Fibroblast of the aortic adventitia (primary cell): Measurements from ENCODE around the gene ATE1. TPM values are rescaled to one million over a fixed set of nuclear protein-coding genes. Genes with fewer than 3 reads are reported as not detected.

Experiments used
- DNase-seq: peaks from one replicate; pipeline ENCODE4 v3.0.0-alpha.2; 2010; ENCODE audit warnings: low read depth
- H3K4me3 ChIP-seq: 2 replicates; pipeline ENCODE4 v1.5.1; 2011; ENCODE audit warnings: low read depth, mild to moderate bottlenecking, control low read depth, low read length, moderate library complexity
- total RNA-seq: library from RNA; depleted of rRNA; stranded (reverse); fragments of >200 nt; gene quantifications from 2 replicates; pipeline ENCODE4 v1.2.3, GENCODE V29; 2012; ENCODE audit warnings: low replicate concordance
- TF ChIP-seq, protein P1 (sequence below): IDR thresholded peaks from 2 replicates; pipeline ENCODE4 v1.5.1; 2011; ENCODE audit warnings: mild to moderate bottlenecking, low read length, control low read depth, inconsistent platforms; ENCODE audit not compliant: insufficient read depth

The ATE1 gene
- total RNA-seq, 1 donor = 39.9 TPM

- no peak for DNase-seq
- H3K4me3 ChIP-seq = no peak overlapping the region
- TF ChIP-seq, protein P1, sequence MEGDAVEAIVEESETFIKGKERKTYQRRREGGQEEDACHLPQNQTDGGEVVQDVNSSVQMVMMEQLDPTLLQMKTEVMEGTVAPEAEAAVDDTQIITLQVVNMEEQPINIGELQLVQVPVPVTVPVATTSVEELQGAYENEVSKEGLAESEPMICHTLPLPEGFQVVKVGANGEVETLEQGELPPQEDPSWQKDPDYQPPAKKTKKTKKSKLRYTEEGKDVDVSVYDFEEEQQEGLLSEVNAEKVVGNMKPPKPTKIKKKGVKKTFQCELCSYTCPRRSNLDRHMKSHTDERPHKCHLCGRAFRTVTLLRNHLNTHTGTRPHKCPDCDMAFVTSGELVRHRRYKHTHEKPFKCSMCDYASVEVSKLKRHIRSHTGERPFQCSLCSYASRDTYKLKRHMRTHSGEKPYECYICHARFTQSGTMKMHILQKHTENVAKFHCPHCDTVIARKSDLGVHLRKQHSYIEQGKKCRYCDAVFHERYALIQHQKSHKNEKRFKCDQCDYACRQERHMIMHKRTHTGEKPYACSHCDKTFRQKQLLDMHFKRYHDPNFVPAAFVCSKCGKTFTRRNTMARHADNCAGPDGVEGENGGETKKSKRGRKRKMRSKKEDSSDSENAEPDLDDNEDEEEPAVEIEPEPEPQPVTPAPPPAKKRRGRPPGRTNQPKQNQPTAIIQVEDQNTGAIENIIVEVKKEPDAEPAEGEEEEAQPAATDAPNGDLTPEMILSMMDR = no peak
Measured at GRCh38 chr10:121787169-121787568, 140.7 kb downstream of the ATE1 start.

DNA sequence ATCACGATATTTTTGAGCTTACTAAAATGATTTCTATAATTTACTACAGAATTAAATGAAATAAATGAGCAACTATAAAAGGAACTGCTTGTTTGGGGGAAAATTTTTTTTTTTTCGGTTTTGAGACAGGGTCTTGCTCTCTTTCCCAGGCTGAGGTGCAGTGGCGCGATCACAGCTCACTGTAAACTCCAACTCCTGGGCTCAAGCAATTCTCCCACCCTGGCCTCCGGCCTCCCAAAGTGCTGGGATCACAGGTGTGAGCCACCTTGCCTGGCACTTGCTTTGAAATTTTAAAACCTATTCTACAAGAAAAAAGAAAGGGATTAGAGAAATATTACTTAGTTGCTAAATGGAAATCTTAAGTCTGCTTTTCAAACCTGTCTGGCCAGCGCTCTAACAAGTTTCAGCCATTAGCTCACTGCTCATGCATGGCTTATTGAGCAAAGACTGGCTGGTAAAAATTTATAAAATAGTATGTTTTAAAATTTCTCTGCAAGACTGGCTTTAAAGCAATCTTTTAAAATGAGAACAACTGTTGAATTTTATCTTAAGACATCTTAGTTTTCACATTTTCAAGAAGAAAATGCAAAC is 144.0 kb downstream of the ATE1 start:
- TF ChIP-seq, protein P1 = no peak
- no peak for DNase-seq
- H3K4me3 ChIP-seq = no peak overlapping the region

DNA sequence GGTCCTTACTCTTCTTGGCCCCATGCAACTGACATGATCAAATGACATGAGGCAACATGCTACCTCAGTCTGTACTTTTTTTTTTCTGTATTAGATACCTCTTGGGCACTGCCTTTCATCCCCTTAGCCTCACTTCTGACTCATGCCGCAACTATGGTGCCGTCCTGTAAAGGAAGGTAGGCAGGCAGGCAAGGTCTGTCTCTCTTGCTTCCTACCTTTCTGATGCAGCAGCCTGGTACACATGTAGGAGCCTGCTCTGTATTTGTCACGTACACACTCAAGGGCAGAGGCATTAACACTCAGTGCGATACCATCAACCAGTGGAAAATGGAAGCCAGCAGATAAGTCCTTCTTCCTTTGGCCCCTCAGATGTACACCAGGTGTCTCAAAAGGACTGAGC is 146.7 kb downstream of the ATE1 start:
- TF ChIP-seq, protein P1 = no peak

DNA sequence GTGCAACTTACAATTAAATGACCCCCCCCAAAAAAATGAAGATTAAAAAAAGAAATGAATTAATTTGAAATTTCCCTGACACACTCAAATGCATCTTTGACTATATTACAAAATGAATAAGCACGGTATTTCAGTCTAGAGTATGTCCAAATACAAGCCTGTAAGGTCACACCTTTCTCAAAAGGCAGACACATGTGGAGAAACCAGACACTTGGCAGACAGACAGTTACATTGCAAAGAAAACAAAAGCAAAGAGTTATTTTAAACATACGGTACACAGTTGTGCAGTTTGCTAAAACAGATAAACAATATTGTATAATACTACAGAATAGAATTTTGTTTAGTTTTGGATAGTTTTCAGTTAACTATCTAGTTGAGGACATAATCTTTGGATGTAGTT is 153.0 kb downstream of the ATE1 start:
- DNase-seq = no peak
- no peak overlapping the region for H3K4me3 ChIP-seq
- TF ChIP-seq, protein P1 = no peak

More for the DNA sequence above, 146.7 kb downstream of the ATE1 start:
- no peak for DNase-seq
- no peak overlapping the region for H3K4me3 ChIP-seq

DNA sequence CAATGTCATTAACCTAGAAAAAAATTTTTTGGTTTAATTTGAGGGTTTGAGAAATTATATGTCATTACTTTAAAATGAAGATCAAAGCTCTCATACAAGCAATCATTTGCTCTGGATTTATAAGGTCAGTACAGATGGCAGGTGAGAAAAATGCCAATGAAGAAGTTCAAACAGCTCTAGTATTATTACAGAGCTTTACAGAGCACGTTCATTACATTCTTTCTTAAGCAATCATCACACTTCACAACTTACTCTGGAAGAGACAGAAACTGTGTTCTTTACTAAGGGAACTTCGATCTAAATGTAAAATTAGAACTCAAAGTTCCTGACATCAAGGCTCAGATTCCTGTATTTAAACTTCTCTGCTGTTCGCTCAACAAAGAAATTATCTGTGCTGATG is 153.4 kb downstream of the ATE1 start:
- no peak for DNase-seq
- TF ChIP-seq, protein P1 = no peak
- H3K4me3 ChIP-seq = no peak overlapping the region

DNA sequence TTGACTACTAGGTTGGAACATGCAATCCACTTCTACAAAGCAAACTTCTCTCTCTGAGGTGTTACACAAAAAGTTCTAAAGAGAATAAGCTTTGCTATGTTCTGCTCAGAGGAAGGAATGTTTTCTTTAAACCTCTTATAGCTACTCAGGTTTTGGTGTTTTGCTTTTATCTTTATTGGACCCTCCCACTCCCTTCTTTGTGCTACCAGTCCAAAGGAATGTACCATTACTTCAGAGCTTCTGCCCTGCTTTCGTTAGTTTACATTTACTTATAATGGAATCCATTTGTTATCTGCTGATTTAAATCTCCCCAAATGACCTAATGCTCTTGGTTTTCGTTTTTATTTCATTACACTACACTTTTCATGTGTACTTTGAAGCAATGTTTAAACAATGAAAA is 154.9 kb downstream of the ATE1 start:
- H3K4me3 ChIP-seq = no peak overlapping the region
- TF ChIP-seq, protein P1 = no peak
- DNase-seq = peak; percentile 30

DNA sequence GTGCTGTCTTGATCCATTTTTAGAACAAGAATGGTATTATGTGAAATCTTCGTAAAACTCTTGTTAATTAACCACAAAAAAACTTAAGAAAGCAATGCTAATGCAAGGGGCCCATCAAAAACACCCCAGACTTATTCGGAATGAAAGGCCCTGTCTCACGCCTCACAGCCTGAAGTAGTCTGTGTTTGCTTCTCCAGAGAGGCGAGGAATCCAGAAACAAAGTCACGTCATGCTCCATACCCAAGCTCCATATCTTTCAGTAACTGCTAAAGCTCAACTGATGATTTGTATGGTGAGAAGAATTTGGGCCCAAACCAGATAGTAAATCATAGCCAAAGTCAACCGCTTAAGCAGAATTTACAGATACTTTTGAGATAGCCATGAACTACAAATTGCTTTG is 155.4 kb downstream of the ATE1 start:
- TF ChIP-seq, protein P1 = no peak
- DNase-seq = peak; percentile 52
- H3K4me3 ChIP-seq = no peak overlapping the region
